ENCODE measurements around the gene CACNA2D4. TPM values are rescaled to one million over a fixed set of nuclear protein-coding genes. Genes with fewer than 3 reads are reported as not detected.

CACNA2D4 gene
- total RNA-seq, 1 experiment from 2014 or later, result 1.7 TPM

DNA sequence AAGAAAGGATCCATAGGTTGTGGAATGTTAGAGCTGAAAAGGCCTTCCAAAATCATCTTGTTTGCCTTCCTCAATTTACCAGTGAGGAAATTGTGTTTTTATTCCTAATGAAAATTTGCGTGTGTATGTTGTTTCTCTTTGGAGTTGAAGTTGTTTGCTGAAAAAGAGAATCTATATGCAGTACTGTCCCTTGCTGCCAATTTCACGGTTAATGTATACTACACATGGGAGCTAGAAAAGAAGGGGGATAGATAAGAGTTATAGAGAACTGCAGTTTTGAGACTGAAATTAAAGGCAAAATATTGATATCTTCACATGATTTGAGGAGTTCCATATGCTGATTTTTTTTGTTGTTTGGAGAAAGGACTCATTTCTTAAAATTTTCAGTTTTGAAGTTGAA lies 160.1 kb downstream of the CACNA2D4 start (continued):
- TF ChIP-seq, protein P1, sequence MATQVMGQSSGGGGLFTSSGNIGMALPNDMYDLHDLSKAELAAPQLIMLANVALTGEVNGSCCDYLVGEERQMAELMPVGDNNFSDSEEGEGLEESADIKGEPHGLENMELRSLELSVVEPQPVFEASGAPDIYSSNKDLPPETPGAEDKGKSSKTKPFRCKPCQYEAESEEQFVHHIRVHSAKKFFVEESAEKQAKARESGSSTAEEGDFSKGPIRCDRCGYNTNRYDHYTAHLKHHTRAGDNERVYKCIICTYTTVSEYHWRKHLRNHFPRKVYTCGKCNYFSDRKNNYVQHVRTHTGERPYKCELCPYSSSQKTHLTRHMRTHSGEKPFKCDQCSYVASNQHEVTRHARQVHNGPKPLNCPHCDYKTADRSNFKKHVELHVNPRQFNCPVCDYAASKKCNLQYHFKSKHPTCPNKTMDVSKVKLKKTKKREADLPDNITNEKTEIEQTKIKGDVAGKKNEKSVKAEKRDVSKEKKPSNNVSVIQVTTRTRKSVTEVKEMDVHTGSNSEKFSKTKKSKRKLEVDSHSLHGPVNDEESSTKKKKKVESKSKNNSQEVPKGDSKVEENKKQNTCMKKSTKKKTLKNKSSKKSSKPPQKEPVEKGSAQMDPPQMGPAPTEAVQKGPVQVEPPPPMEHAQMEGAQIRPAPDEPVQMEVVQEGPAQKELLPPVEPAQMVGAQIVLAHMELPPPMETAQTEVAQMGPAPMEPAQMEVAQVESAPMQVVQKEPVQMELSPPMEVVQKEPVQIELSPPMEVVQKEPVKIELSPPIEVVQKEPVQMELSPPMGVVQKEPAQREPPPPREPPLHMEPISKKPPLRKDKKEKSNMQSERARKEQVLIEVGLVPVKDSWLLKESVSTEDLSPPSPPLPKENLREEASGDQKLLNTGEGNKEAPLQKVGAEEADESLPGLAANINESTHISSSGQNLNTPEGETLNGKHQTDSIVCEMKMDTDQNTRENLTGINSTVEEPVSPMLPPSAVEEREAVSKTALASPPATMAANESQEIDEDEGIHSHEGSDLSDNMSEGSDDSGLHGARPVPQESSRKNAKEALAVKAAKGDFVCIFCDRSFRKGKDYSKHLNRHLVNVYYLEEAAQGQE (IDR thresholded peaks at IDR 0.05; ENCODE audit: low read depth), result no peak
- TF ChIP-seq EGR1 (IDR thresholded peaks at IDR 0.05; ENCODE audit: low read depth) (no peak), SP1 (IDR thresholded peaks at IDR 0.05; ENCODE audit: low read depth) (no peak), CBX3 (IDR thresholded peaks at IDR 0.05; ENCODE audit: low read depth) (no peak), JUND (IDR thresholded peaks at IDR 0.05) (no peak), ZNF274 (IDR thresholded peaks at IDR 0.05; ENCODE audit: low read depth, low read length) (no peak), ELF1 (IDR thresholded peaks at IDR 0.05; ENCODE audit: borderline replicate concordance, low read depth) (no peak)

DNA sequence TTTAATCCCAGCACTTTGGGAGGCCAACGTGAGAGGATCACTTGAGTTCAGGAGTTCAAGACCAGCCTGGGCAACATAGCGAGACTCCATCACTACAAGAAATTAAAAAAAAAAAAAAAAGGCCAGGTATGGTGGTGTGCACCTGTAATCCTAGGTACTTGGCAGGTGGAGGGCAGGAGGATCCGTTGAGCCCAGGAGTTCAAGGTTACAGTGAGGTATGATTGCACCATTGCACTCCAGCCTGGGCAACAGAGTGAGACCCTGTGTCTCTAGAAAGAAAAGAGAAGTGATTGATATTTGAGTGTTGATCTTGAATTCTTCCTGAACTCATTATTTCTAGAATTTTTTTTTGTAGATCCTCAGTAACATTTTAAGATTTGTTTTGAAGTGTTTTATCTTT lies 168.2 kb downstream of the CACNA2D4 start:
- DNase-seq (ENCODE audit: low read depth, low spot score) (no peak), ATAC-seq (no peak)
- peaks cover 0 to 14% of the 10 kb centered on the region in 2 experiments; a peak in 2 of 4 replicates for H3K9me3 ChIP-seq (ENCODE audit: control insufficient read depth in 1 of 2, insufficient read depth in 1 of 2, low read depth in 1 of 2, low read length in 2 of 2)
- intact Hi-C loops (cut with micrococcal nuclease), result no loop called here
- peaks cover 4 to 17% of the 10 kb centered on the region in 2 experiments; a peak in 3 of 4 replicates for H3K36me3 ChIP-seq (ENCODE audit: control insufficient read depth in 1 of 2, insufficient read depth in 2 of 2, low read length in 2 of 2)
- BruUV-seq (replicated peaks), result no TSS peak
- CTCF ChIA-PET, result no interaction called here
- POLR2A ChIA-PET, result interaction anchor here (0.7 kb wide), 1 partner anchor 59 kb away, joined by 3 read pairs; the partner anchor contains the start of gene ADIPOR2
- H2AFZ ChIP-seq (ENCODE audit: low read depth, low read length, poor library complexity, severe bottlenecking), result no peak overlapping the region
- no peaks in the 10 kb centered on the region for H3K9me2 ChIP-seq (ENCODE audit: insufficient read depth)
- no peaks in the 10 kb centered on the region for H4K20me1 ChIP-seq (ENCODE audit: insufficient read depth)
- H3K27me3 ChIP-seq (ENCODE audit: insufficient read depth, low read length), result no peaks in the 10 kb centered on the region
- no peak overlapping the region for H3K9ac ChIP-seq (ENCODE audit: low read length)
- H3K4me3 ChIP-seq (replicated peaks in 1 of 2; ENCODE audit: low read depth in 1 of 2, low read length in 2 of 2), result no peak overlapping the region
- H3K27ac ChIP-seq (ENCODE audit: low read depth, low read length), result no peak overlapping the region
- H3K4me1 ChIP-seq (ENCODE audit: control insufficient read depth in 1 of 2, insufficient read depth in 2 of 2, low read length in 2 of 2), result no peaks in the 10 kb centered on the region
- RAD21 ChIA-PET (ENCODE audit: low non-redundant PET in 1 of 2, low total read pairs in 2 of 2, uncharacterized antibody in 2 of 2, unreplicated experiment in 2 of 2), result no interaction called here
- peaks cover 84% of the 10 kb centered on the region for H3K79me2 ChIP-seq (ENCODE audit: insufficient read depth, low read length)
- no peak overlapping the region for H3K4me2 ChIP-seq (ENCODE audit: low read length)
- TF ChIP-seq ELF1 (IDR thresholded peaks at IDR 0.05; ENCODE audit: borderline replicate concordance, low read depth) (no peak), CBX3 (IDR thresholded peaks at IDR 0.05; ENCODE audit: low read depth) (no peak), ZFX (IDR thresholded peaks at IDR 0.05) (no peak), ZNF274 (IDR thresholded peaks at IDR 0.05; ENCODE audit: low read depth, low read length) (no peak), TCF7L2 (IDR thresholded peaks at IDR 0.05; ENCODE audit: borderline replicate concordance, extremely low read depth, insufficient read depth, insufficient read length) (no peak), EZH2phosphoT487 (IDR thresholded peaks at IDR 0.05; ENCODE audit: borderline replicate concordance) (no peak), SP1 (IDR thresholded peaks at IDR 0.05; ENCODE audit: low read depth) (no peak), SIN3A (IDR thresholded peaks at IDR 0.05; ENCODE audit: low read depth) (no peak), EZH2 (IDR thresholded peaks at IDR 0.05) (no peak), POLR2AphosphoS5 (IDR thresholded peaks at IDR 0.05; ENCODE audit: low read depth, low read length) (no peak), POLR2A (IDR thresholded peaks at IDR 0.05; ENCODE audit: borderline replicate concordance, extremely low read depth, insufficient read depth, insufficient read length) (no peak)
- TF ChIP-seq, protein P2, sequence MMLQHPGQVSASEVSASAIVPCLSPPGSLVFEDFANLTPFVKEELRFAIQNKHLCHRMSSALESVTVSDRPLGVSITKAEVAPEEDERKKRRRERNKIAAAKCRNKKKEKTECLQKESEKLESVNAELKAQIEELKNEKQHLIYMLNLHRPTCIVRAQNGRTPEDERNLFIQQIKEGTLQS (IDR thresholded peaks at IDR 0.05), result no peak
- TF ChIP-seq, protein P1 (IDR thresholded peaks at IDR 0.05; ENCODE audit: low read depth), result no peak
- TF ChIP-seq, protein P3, sequence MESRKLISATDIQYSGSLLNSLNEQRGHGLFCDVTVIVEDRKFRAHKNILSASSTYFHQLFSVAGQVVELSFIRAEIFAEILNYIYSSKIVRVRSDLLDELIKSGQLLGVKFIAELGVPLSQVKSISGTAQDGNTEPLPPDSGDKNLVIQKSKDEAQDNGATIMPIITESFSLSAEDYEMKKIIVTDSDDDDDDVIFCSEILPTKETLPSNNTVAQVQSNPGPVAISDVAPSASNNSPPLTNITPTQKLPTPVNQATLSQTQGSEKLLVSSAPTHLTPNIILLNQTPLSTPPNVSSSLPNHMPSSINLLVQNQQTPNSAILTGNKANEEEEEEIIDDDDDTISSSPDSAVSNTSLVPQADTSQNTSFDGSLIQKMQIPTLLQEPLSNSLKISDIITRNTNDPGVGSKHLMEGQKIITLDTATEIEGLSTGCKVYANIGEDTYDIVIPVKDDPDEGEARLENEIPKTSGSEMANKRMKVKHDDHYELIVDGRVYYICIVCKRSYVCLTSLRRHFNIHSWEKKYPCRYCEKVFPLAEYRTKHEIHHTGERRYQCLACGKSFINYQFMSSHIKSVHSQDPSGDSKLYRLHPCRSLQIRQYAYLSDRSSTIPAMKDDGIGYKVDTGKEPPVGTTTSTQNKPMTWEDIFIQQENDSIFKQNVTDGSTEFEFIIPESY (IDR thresholded peaks at IDR 0.05; ENCODE audit: extremely low read depth, insufficient replicate concordance, low read length), result no peak
